CD4-positive, alpha-beta T cell treated with Interleukin-4 for 1 hour (primary cell): ENCODE results near the gene PCMT1.
"Not testable (repeated sequence)": the region's sequence is repeated elsewhere in the genome, so short reads cannot be mapped to it uniquely, and the experiment has no call there.

Experiments
- DNase-seq, 2 donors: peaks; one replicate each; pipeline ENCODE4 v3.0.0-alpha.2; 2020 to 2022

The PCMT1 gene

GRCh38 chr6:149749594-149750135 is at the start of gene PCMT1:
PCMT1 (plus strand) TSS chr6:149749741; CDS start chr6:149749902, 161 bp downstream.
- DNase-seq: peak; percentile 90 to 91

DNA sequence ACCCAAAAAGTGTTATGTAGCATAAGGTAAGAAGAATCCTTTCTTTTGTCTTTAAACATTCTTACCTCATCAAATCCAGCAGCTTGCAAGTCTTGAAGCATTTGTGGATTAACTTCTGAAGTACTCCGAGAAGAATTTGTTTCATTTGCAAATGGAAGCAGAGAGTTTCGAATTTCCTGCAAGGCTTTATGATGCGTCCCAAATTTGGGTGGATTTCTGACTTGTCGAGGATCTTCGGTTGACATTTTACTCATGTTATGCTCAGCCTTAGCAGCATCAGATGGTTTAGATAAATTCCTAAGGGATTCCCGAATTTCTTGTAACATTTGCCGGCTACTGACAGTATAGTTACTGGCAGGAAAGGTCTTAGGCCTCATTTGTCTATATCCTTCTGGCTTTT is 47.8 kb upstream of the PCMT1 start:
- no peak for DNase-seq

GRCh38 chr6:149711711-149712110 is 37.8 kb upstream of the PCMT1 start:
- no peak for DNase-seq

DNA sequence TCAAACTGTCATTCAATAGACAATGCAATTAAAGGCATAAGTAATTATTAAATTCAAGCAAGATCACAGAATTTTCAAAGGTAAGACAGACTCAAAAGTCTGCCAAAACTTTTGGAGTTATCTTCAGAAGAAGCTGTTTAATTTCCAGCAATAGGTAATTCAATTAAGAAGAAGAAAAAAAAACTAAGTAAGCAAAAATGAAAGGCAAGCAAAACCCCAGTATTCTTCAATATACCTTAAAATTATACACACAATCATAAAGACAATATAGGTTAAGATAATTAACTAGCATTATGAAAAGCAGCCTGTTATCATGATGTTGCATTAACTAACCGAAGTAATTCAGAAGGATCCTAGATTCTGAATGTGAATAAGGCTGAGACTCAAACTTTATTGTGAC is 35.1 kb upstream of the PCMT1 start:
- DNase-seq: no peak

GRCh38 chr6:149716181-149716963 is 33.2 kb upstream of the PCMT1 start:
- DNase-seq: peak in 1 of 2 donors; percentile 21

DNA sequence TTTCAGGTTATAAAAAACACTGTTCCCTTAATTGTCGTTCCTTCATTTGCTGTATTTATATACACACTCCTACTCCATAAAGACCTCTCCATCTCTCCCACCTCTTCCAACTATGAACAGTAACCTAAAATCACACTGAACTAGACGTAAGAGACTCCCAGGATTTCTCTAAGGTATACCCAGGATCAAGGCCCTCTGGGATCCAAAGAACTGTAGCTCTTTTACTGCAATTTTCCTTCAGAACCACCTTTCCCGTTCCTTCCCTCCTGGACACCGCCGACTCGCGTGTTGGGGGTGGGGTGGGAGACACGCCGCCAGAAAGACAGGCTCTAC is 32.3 kb upstream of the PCMT1 start:
- no peak for DNase-seq

GRCh38 chr6:149717588-149718458 is 31.7 kb upstream of the PCMT1 start, which contains the start of gene LATS1:
LATS1 (minus strand) TSS chr6:149718101; CDS start chr6:149702126, 15,975 bp downstream.
- DNase-seq: peak; percentile 87 to 89

DNA sequence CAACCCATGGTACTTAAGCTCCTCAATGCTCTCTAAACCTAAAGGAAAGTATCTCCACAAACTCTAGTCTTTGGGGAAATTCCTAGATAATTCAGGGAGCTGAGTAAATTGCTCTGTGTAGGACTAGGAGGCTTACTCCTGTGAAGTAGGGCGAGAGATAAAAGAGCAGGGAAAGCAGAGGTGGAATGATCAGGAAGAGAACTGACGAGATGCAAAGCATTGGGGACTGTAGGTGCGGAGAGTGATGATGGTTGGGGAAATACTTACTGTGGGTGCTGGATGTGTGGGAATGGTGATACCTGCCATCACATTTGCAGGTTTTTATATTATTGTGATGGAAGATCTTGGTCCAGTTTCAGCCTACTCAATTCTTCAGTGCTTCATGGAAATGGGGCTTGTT is 30.0 kb upstream of the PCMT1 start:
- DNase-seq: no peak

GRCh38 chr6:149723262-149723661 is 26.3 kb upstream of the PCMT1 start:
- no peak for DNase-seq

- DNase-seq: peak; percentile 57 to 65
Observed at GRCh38 chr6:149723771-149724417, 25.6 kb upstream of the PCMT1 start.

DNA sequence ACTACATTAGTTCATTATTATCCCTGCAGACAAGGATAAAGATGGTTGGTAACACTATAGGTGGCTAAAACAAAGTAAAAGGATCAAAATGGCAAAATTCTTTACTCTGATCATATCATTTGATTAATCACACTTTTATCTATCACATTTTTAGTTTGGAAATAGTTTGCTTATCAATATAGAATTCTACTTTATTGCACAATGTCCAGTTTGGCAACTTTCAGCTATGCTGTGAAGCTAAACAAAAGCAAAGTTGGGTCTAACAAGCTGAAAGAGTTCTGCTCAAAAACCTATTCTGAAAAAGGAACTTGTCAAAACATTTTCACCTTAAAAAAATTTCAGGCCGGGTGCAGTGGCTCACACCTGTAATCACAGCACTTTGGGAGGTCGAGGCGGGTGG is 23.8 kb upstream of the PCMT1 start:
- DNase-seq: no peak

DNA sequence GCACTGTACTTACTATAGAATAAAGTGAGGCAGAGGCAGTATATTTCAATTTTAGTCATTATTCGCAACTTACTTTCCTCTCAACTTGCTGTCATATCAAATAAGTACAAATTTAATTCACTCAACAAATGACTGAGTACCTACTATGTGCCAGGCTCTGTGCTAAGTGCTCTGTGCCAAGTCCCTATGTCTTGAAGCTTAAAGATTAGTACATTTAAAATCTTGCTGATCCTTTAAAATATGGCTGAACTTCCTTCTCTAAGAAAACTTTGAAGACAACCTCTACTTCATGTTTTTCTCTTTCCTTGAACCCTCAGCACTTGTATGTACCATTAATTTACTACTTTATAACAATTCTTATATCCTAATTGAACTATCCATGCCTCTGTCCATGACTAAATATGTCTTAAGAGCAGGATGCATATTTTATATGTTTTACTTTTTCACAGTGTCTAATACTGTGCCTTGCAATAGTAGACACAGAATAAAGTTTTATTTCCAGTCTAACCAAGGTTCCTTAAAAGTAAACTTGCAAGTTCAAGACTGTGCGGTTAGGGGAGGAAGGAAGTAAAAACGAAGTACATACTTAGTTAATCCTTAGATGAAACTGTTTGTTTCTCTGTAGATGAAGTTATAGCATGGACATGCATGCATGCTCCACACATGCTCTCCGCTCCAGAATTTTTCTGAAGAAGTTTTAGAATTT is 21.6 kb upstream of the PCMT1 start:
- DNase-seq: no peak

DNA sequence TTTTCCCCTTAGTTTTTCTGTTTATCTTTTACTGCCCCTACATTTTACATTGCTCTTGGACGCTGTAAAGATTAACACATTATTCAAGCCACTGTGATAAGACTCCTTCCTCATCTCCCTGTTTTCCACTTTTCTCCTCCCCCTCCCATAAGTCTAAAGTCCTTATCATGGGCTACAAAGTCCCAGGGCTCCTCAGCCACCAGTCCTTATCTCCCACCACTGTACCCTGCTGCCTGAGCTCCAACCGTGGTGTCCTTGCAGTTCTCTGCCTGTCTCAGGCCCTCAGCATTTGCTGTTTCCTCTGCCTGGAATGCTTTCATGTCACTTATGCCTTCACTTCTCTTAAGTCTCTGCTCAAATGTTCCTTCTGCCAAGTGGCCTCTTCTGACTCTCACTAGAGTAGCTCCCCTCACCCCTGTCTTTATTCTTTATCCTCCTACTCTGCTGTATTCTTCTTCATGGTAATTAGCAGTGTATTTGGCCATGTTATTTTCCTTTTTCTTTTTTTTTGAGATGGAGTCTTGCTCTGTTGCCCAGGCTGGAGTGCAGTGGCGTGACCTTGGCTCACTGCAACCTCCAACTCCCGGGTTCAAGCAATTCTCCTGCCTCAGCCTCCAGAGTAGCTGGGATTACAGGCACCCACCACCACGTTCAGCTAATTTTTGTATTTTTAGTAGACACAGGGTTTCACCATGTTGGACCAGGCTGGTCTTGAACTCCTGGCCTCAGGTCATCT is 20.9 kb upstream of the PCMT1 start:
- no peak for DNase-seq

GRCh38 chr6:149729824-149730223 is 19.7 kb upstream of the PCMT1 start:
- DNase-seq: no peak

GRCh38 chr6:149733089-149733720 is 16.3 kb upstream of the PCMT1 start:
- no peak for DNase-seq

DNA sequence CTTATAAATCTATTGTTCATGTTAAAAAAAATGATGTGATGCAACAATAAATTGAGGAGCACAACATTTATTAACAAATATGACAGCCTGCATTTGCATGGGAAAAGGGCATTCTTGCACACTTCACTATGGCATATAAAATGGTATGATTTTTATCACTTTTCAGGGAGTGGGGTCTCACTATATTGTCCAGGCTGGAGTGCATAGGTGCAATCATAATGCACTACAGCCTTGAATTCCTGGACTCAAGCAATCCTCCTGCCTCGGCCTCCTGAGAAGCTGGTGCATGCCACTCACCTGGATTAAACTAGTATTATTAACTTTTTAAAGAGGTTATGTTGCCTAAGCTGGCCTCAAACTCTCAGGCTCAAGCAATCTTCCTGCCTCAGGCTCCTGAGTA is 14.6 kb upstream of the PCMT1 start:
- DNase-seq: no peak

DNA sequence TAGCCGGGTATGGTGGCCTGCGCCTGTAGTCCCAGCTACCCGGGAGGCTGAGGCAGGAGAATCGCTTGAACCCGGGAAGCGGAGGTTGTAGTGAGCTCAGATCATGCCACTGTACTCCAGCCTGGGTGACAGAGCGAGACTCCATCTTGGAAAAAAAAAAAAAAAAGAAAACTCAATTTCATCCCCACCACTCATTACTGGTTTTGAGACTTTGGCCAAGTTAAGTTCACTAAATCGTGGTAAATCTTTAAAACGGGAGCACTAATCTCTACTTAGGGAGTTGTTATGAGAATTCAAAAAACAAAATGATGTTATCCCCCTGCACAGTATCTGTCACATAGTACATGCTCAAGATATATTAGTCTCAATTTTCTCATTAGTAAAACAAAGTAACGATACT is 4.3 kb upstream of the PCMT1 start:
- DNase-seq: not testable (repeated sequence)

- DNase-seq: peak; percentile 93 to 95
Observed at GRCh38 chr6:149746147-149746946, 3.2 kb upstream of the PCMT1 start, which contains the start of gene NUP43. NUP43 (minus strand) TSS chr6:149746529; CDS start chr6:149746495, 34 bp downstream.

GRCh38 chr6:149749082-149749593 is 403 bp upstream of the PCMT1 start:
- not testable (repeated sequence) for DNase-seq

- peak; percentile 39 to 56 for DNase-seq
Observed at GRCh38 chr6:149750136-149750609, 632 bp downstream of the PCMT1 start.
